K562 (cell line): ENCODE data around the gene DNPEP. TPM values are rescaled to one million over a fixed set of nuclear protein-coding genes. Genes with fewer than 3 reads are reported as not detected.

Experiments
- ATAC-seq: fragments of 200-7000 bp; cut with Tn5 transposase; 3 replicates; pipeline ENCODE4 v1.9.1; 2020; ENCODE audit warnings: moderate library complexity
- BruUV-seq: library from RNA; stranded (reverse); fragments of 400-500 nt; replicated peaks from 2 replicates; lab custom pipeline; 2021; lab: Mats Ljungman, UMichigan
- CTCF ChIA-PET: fragments of 300-600 bp; formaldehyde crosslinking; extraction: SDS; loops from one replicate; lab custom pipeline; 2021; ENCODE audit warnings: low intra/inter-chr PET ratio; lab: Yijun Ruan, JAX
- POLR2A ChIA-PET: fragments of 300-600, 350-650 bp; sonication (Branson Sonifier 250); formaldehyde crosslinking; extraction: SDS; loops from one replicate; lab custom pipeline; 2021; ENCODE audit warnings: antibody characterized with exemption, inconsistent platforms; lab: Yijun Ruan, JAX
- DNase-seq, 4 experiments: peaks; one replicate each; pipeline versions ENCODE4 v3.0.0 to v3.0.0-alpha.2; 2011 to 2018; ENCODE audit warnings: low spot score in 3 of 4, mixed read lengths in 3 of 4; ENCODE audit errors: extremely low read depth in 1 of 4
- FAIRE-seq: peaks from 2 replicates; lab custom pipeline; 2011; peaks lifted over from hg19 to GRCh38; lab: Jason Lieb, UNC
- H2AFZ ChIP-seq: 2 replicates; pipeline ENCODE4 v1.6.0; 2011; ENCODE audit warnings: low read depth, low read length, control low read depth, inconsistent platforms
- H3K27ac ChIP-seq: fragments of 200-600 bp; 3 replicates; pipeline ENCODE4 v1.8.0; 2011; ENCODE audit warnings: low read depth, mild to moderate bottlenecking, control low read depth, inconsistent platforms, low read length, moderate library complexity, mixed read lengths; ENCODE audit errors: extremely low read depth
- H3K27me3 ChIP-seq, 2 experiments: fragments of 300-600 bp in 1 of 2; 2 replicates in 1 of 2; 3 replicates in 1 of 2; pipeline versions ENCODE4 v1.6.0 to v1.8.0; 2011; ENCODE audit warnings: inconsistent platforms in 2 of 2, low read length in 2 of 2, mild to moderate bottlenecking in 1 of 2, mixed read lengths in 1 of 2, moderate library complexity in 1 of 2; ENCODE audit not compliant: control insufficient read depth in 2 of 2, insufficient read depth in 2 of 2
- H3K36me3 ChIP-seq: fragments of 300-600 bp; 3 replicates; pipeline ENCODE4 v1.8.0; 2011; ENCODE audit warnings: mild to moderate bottlenecking, low read length, inconsistent platforms; ENCODE audit not compliant: control insufficient read depth, insufficient read depth
- H3K4me1 ChIP-seq, 2 experiments: fragments of 200-600 bp in 1 of 2; replicated peaks in 1 of 2; 2 replicates in 1 of 2; 3 replicates in 1 of 2; pipeline versions ENCODE4 v1.5.1 to v1.8.0; 2011; ENCODE audit warnings: inconsistent platforms in 2 of 2, low read length in 2 of 2, mild to moderate bottlenecking in 1 of 2, mixed read lengths in 1 of 2, moderate library complexity in 1 of 2; ENCODE audit not compliant: control insufficient read depth in 2 of 2, insufficient read depth in 2 of 2
- H3K4me2 ChIP-seq: 2 replicates; pipeline ENCODE4 v1.6.1; 2011; ENCODE audit warnings: low read length, control low read depth, inconsistent platforms, mixed read lengths; ENCODE audit not compliant: insufficient read depth
- H3K4me3 ChIP-seq: fragments of 200-600 bp; sonication (generic), shearing (Covaris generic); 2 replicates; pipeline ENCODE4 v1.5.1; 2016; ENCODE audit warnings: control low read depth, inconsistent platforms
- H3K79me2 ChIP-seq: fragments of 200-600 bp; 3 replicates; pipeline ENCODE4 v1.8.0; 2011; ENCODE audit warnings: low read length, inconsistent platforms; ENCODE audit not compliant: control insufficient read depth, insufficient read depth
- H3K9ac ChIP-seq, 2 experiments: 2 replicates each; pipeline versions ENCODE4 v1.6.0 to v1.6.1; 2011; ENCODE audit warnings: low read depth in 2 of 2, low read length in 2 of 2, control low read depth in 1 of 2, inconsistent platforms in 1 of 2, mild to moderate bottlenecking in 1 of 2, mixed read lengths in 1 of 2; ENCODE audit not compliant: insufficient read depth in 1 of 2
- H3K9me1 ChIP-seq: one replicate; pipeline ENCODE4 v1.6.0; 2011; ENCODE audit warnings: inconsistent platforms, mild to moderate bottlenecking, low read length, moderate library complexity; ENCODE audit not compliant: control insufficient read depth, insufficient read depth
- H3K9me3 ChIP-seq: replicated peaks from 2 replicates; pipeline ENCODE4 v1.5.1; 2011; ENCODE audit warnings: low read depth, low read length, inconsistent platforms; ENCODE audit not compliant: control insufficient read depth, insufficient read depth
- H4K20me1 ChIP-seq: replicated peaks from 2 replicates; pipeline ENCODE4 v1.6.1; 2011; ENCODE audit warnings: low read length, inconsistent platforms, mixed read lengths; ENCODE audit not compliant: control insufficient read depth, insufficient read depth
- ESRRB ChIP-seq: fragments of 250-450 bp; sonication (Bioruptor Pico); IDR thresholded peaks from 2 replicates; pipeline ENCODE4 v1.5.0; 2020; ENCODE audit warnings: mild to moderate bottlenecking, moderate library complexity, borderline replicate concordance
- FOXA3 ChIP-seq, 2 experiments: fragments of 450-650 bp in 1 of 2; sonication (generic) in 1 of 2; formaldehyde crosslinking; IDR thresholded peaks in 1 of 2; conservative IDR thresholded peaks in 1 of 2; 2 replicates each; pipeline versions ENCODE4 v1.4.0 to v1.8.0; 2020 to 2022; ENCODE audit warnings: mild to moderate bottlenecking in 2 of 2, missing genetic modification reagents in 1 of 2
- OTX1 ChIP-seq: fragments of 450-650 bp; formaldehyde crosslinking; IDR thresholded peaks from 2 replicates; pipeline ENCODE4 v1.4.0; 2022; ENCODE audit warnings: mild to moderate bottlenecking
- YBX1 ChIP-seq: fragments of 450-650 bp; IDR thresholded peaks from 2 replicates; pipeline ENCODE4 v1.7.1; 2016; ENCODE audit warnings: mild to moderate bottlenecking
- ZNF79 ChIP-seq: fragments of 250-450 bp; sonication (Bioruptor Pico); IDR thresholded peaks from 2 replicates; pipeline ENCODE4 v1.4.0; 2020; ENCODE audit warnings: low read depth, mild to moderate bottlenecking, moderate library complexity
- WGBS: fragments of 100-300 bp; shearing (Covaris generic); methylation state at CpG from one replicate; pipeline ENCODE4 v1.1.6; 2016; ENCODE audit warnings: low coverage, mixed read lengths; ENCODE audit not compliant: insufficient coverage; ENCODE audit errors: missing lambda C conversion rate; 5-methylcytosine and 5-hydroxymethylcytosine counted together
- in situ Hi-C: fragments of 300-500 bp; cut with MboI; formaldehyde crosslinking; loops from 4 replicates; pipeline ENCODE4 v1.15.0; 2018; ENCODE audit warnings: inconsistent platforms, mixed read lengths
- intact Hi-C: fragments of 100-400 bp; cut with micrococcal nuclease; formaldehyde crosslinking; loops from 2 replicates; pipeline ENCODE4 v1.14.2; 2022
- polyA plus RNA-seq, 8 experiments: library from polyadenylated mRNA; depleted of rRNA in 4 of 8; stranded (reverse) in 5 of 8; unstranded in 3 of 8; fragments of >200 nt; fragmentation: Nextera tagmentation in 2 of 8; fragmentation: Illumina TruSeq in 1 of 8; extraction: Ambion mirVana in 2 of 8; extraction: Trizol in 1 of 8; gene quantifications; 2 replicates each; pipeline versions ENCODE4 v1.2.1 to v1.2.3, GENCODE V29; 2011 to 2014; ENCODE audit warnings: inconsistent platforms in 1 of 8, missing spikeins in 1 of 8
- total RNA-seq, 7 experiments: library from RNA; depleted of rRNA in 6 of 7; stranded (reverse); fragments of >200 nt in 6 of 7; fragmentation: Illumina TruSeq in 2 of 7; extraction: Trizol in 2 of 7; gene quantifications; 2 replicates each; pipeline versions ENCODE4 v1.2.1 to v1.2.3, GENCODE V29; 2011 to 2021; ENCODE audit warnings: low replicate concordance in 1 of 7
- TF ChIP-seq, protein P1 (sequence below): fragments of 450-650 bp; formaldehyde crosslinking; conservative IDR thresholded peaks from 2 replicates; pipeline ENCODE4 v1.4.0; 2022; ENCODE audit warnings: mild to moderate bottlenecking, missing genetic modification characterization

DNPEP gene
- total and polyA plus RNA-seq, 9 of the 15 experiments (the other 6 are each of a cell fraction or from before 2014, with no cell fraction given) = 34.6 to 71.4 (median 45.5) TPM

GRCh38 chr2:219398721-219399363 lies 11.1 kb upstream of the DNPEP start:
- Histone ChIP-seq H3K4me3 (no peak overlapping the region), H3K79me2 (no peaks in the 10 kb centered on the region), H4K20me1 (no peaks in the 10 kb centered on the region), H2AFZ (peak overlapping the region; percentile 67), H3K4me2 (no peak overlapping the region)
- CTCF ChIA-PET = no interaction called here
- no peak for TF ChIP-seq OTX1 (CRISPR knock-in tag)
- 0 out of 4 replicates have a peak, but pooled peaks of 1 of the 2 experiments have one; percentile 7 for TF ChIP-seq FOXA3 (CRISPR knock-in tag; conservative IDR thresholded peaks at IDR 0.05 in 1 of 2, IDR thresholded peaks at IDR 0.05 in 1 of 2)
- TF ChIP-seq, protein P1, sequence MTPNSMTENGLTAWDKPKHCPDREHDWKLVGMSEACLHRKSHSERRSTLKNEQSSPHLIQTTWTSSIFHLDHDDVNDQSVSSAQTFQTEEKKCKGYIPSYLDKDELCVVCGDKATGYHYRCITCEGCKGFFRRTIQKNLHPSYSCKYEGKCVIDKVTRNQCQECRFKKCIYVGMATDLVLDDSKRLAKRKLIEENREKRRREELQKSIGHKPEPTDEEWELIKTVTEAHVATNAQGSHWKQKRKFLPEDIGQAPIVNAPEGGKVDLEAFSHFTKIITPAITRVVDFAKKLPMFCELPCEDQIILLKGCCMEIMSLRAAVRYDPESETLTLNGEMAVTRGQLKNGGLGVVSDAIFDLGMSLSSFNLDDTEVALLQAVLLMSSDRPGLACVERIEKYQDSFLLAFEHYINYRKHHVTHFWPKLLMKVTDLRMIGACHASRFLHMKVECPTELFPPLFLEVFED (CRISPR knock-in tag) = no peak
- TF ChIP-seq ZNF79 (CRISPR knock-in tag) = no peak
- TF ChIP-seq ESRRB (CRISPR knock-in tag) = no peak
- TF ChIP-seq YBX1 = no peak
- TF ChIP-seq, all 486 proteins: peak for 1
- Histone ChIP-seq H3K27ac (no peak overlapping the region), H3K9ac (no peak overlapping the region), H3K27me3 (no peaks in the 10 kb centered on the region), H3K9me1 (no peaks in the 10 kb centered on the region), H3K9me3 (no peaks in the 10 kb centered on the region), H3K36me3 (no peaks in the 10 kb centered on the region), H3K4me1 (peaks cover 4 to 8% of the 10 kb centered on the region in 2 experiments; a peak in 4 of 5 replicates)
- in situ Hi-C loops (no loop called here), intact Hi-C loops (no loop called here)
- POLR2A ChIA-PET = interaction anchor here (1.0 to 1.2 kb wide), 2 partner anchors 11 to 127 kb away, joined by 3 to 4 read pairs; partner anchors contain the start of gene DNPEP
- no TSS peak for BruUV-seq
- DNase-seq (no peak), FAIRE-seq (no peak), ATAC-seq (no peak)
- WGBS = 20% methylated on average over 5 of the region's 5 CpGs
